Memory B cell (primary cell): ENCODE data around the gene SYNDIG1.

Source experiments
- ATAC-seq: fragments of 150-1000 bp; cut with Tn5 transposase; 2 replicates; pipeline ENCODE4 v1.10.0; 2021; ENCODE audit warnings: low read depth, mild to moderate bottlenecking, moderate library complexity
- DNase-seq, 2 donors: peaks; one replicate each; pipeline ENCODE4 v3.0.0; 2022; ENCODE audit warnings: low spot score in 2 of 2
- H3K27ac Mint-ChIP-seq: one replicate; pipeline ENCODE4 v1.8.0; 2022; ENCODE audit warnings: mild to moderate bottlenecking, moderate library complexity, mixed read lengths
- H3K27me3 Mint-ChIP-seq: one replicate; pipeline ENCODE4 v1.8.0; 2022; ENCODE audit warnings: mixed read lengths
- H3K36me3 Mint-ChIP-seq: one replicate; pipeline ENCODE4 v1.8.0; 2022; ENCODE audit warnings: mild to moderate bottlenecking, mixed read lengths
- H3K4me1 Mint-ChIP-seq: one replicate; pipeline ENCODE4 v1.8.0; 2022; ENCODE audit warnings: mixed read lengths
- H3K4me3 Mint-ChIP-seq: one replicate; pipeline ENCODE4 v1.8.0; 2022; ENCODE audit warnings: mild to moderate bottlenecking, moderate library complexity, mixed read lengths
- H3K9me3 Mint-ChIP-seq: one replicate; pipeline ENCODE4 v1.8.0; 2022; ENCODE audit warnings: mixed read lengths

Gene SYNDIG1

DNA sequence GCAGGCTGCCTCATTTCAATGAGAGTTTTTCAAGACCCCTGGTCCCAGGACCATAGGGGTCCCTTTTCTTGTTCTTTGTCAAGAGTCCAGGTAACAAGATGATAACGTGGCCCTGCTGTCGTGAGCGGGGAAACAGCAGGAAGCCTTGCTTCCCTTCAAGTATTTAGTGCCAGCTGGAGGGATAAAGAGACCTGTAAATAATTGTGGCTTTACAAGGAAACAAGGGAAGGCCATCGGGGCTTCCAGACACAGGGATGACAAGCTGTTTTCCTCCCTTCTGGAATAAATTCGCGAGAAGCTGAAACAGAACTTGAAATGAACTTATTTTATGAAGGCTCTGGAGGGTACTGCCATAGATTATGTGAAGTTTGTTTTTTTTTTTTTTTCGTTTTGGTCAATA is 163.2 kb downstream of the SYNDIG1 start:
- no peaks in the 10 kb centered on the region for H3K9me3 Mint-ChIP-seq
- no peak overlapping the region for H3K27ac Mint-ChIP-seq
- no peaks in the 10 kb centered on the region for H3K36me3 Mint-ChIP-seq
- ATAC-seq, result no peak
- no peak overlapping the region for H3K4me3 Mint-ChIP-seq
- H3K27me3 Mint-ChIP-seq, result peaks cover 4% of the 10 kb centered on the region
- H3K4me1 Mint-ChIP-seq, result peaks cover 7% of the 10 kb centered on the region
- DNase-seq, result no peak

DNA sequence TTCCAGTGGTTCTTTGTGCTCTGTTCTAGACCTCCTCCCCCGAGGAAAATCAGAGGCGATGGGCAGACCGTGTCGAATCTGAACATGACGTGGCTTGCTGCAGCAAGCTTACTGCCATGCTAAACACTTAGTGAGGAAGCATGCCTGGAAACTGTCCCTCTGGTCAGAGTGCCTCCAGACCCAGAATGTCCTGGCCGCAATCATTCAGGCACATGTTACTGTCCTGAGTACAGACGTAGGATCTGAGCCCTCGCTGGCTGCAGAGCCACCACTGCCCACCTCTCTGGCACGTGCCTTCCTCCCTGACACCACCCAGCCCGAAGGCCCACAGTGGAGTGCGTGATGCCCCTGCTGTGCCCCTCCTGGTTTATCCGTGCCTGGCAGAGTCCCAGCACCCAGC is 163.6 kb downstream of the SYNDIG1 start:
- no peak for ATAC-seq
- DNase-seq, result no peak
- Mint-ChIP-seq H3K27ac (no peak overlapping the region), H3K27me3 (peaks cover 4% of the 10 kb centered on the region), H3K36me3 (no peaks in the 10 kb centered on the region), H3K9me3 (no peaks in the 10 kb centered on the region), H3K4me3 (no peak overlapping the region), H3K4me1 (peaks cover 7% of the 10 kb centered on the region)

DNA sequence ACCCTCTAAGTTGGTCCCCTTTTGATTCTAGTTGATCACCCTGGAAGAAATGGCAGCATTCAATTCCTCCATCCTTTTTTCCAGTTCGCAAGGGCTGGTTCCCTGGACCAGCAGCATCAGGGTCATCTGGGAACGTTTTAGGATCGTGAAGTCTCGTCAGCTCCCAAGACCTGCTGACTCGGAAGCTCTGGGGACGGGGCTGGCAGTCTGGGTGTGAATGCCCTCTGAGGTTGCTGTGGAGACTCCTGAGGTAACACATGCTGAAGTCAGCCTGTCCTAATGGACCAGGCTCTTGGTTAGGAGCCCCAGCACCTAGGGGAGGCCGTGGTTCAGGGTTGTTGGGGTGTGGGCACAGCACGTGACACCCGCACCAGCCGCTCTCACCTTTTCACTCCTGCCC is 164.1 kb downstream of the SYNDIG1 start:
- no peak for DNase-seq
- no peaks in the 10 kb centered on the region for H3K9me3 Mint-ChIP-seq
- no peaks in the 10 kb centered on the region for H3K36me3 Mint-ChIP-seq
- peaks cover 4% of the 10 kb centered on the region for H3K27me3 Mint-ChIP-seq
- peaks cover 7% of the 10 kb centered on the region for H3K4me1 Mint-ChIP-seq
- no peak for ATAC-seq
- H3K4me3 Mint-ChIP-seq, result no peak overlapping the region
- no peak overlapping the region for H3K27ac Mint-ChIP-seq

DNA sequence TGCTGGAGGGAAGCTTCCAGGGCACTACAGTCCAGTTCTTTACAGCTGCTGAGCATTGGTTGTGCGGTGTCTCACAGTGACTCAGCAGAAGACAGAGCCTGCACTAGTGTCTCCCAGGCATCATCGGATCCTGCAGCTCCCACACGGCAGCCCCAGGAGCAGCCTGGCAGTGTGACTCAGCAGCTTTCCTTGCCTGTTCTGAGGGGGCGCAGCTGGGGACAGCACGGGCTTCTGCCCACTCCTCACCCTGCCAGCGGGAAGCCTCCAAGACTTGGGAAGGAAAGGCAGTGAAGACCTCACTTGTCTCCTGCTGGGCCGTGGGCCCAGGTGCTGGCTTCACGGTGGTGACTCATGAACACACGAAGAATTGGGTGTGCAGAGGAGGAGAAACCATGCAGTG is 165.4 kb downstream of the SYNDIG1 start:
- DNase-seq, result no peak

DNA sequence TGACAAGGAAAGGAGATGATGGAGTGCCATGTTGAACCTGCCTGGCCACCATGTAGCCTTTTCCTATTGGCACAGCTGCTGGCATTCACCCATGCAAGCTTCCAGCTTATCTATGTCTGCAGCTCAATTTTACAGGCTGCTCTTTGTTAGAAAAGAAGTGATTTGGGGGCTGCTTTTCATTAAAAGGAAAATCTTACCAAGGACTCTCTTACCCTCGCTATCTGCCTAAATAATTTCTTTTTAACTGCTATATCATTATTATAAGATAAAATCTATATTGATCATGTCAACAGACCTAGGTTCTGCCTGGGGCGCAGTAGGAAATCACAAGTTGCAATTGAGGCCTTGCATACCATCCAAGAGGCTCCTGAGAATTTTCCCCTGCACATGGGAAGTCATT is 167.2 kb downstream of the SYNDIG1 start:
- H3K36me3 Mint-ChIP-seq, result no peaks in the 10 kb centered on the region
- no peak overlapping the region for H3K4me3 Mint-ChIP-seq
- H3K27ac Mint-ChIP-seq, result no peak overlapping the region
- H3K27me3 Mint-ChIP-seq, result peaks cover 3% of the 10 kb centered on the region
- H3K9me3 Mint-ChIP-seq, result peaks cover 1% of the 10 kb centered on the region
- ATAC-seq (no peak), DNase-seq (no peak)
- H3K4me1 Mint-ChIP-seq, result peaks cover 6% of the 10 kb centered on the region

More for the DNA sequence above, 165.4 kb downstream of the SYNDIG1 start:
- no peak for ATAC-seq
- H3K4me3 Mint-ChIP-seq, result no peak overlapping the region
- H3K36me3 Mint-ChIP-seq, result no peaks in the 10 kb centered on the region
- no peaks in the 10 kb centered on the region for H3K9me3 Mint-ChIP-seq
- peaks cover 2% of the 10 kb centered on the region for H3K4me1 Mint-ChIP-seq
- no peak overlapping the region for H3K27ac Mint-ChIP-seq
- H3K27me3 Mint-ChIP-seq, result peaks cover 4% of the 10 kb centered on the region

DNA sequence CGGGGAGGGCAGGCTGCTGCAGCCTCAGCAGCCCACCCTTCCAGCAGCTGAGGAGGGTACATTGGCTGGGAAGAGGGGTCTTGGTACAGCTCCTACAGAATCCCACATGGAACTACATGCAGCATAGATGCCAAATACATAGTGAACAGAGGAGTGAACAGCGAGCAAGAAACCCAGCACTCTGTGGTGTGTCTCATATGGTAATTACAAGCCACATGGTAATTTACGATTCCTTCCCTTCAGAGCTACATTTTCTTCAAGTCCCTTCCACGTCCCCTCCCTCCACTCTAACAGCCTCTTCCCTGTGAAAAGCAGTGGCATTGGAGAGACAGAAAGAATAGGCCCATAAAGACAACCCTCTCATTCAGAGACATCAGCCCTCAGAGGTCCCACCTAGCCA is 167.7 kb downstream of the SYNDIG1 start:
- Mint-ChIP-seq H3K4me1 (peaks cover 6% of the 10 kb centered on the region), H3K4me3 (no peak overlapping the region), H3K9me3 (peaks cover 1% of the 10 kb centered on the region), H3K27ac (no peak overlapping the region), H3K27me3 (peaks cover 3% of the 10 kb centered on the region), H3K36me3 (no peaks in the 10 kb centered on the region)
- DNase-seq, result no peak
- no peak for ATAC-seq

DNA sequence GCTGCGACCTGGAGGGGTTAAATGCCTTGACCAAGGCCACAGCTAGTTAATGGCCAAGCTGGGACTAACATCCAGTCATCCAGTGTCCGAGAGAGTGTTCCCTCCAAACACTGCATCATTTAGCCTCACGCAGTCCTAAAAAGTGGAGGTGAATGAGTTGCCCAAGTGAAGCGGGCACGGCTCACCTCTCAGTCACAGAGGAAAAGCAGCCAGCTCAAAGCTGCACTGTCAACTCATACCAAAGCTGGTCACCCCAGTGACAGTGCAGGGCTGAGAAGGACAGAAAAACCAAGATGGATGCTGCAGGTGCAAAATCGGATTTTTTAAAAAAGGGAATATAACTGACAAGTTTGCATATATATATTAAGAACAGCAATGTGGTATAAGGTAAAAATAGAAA is 168.5 kb downstream of the SYNDIG1 start:
- H3K4me1 Mint-ChIP-seq, result peaks cover 6% of the 10 kb centered on the region
- H3K27ac Mint-ChIP-seq, result no peak overlapping the region
- no peak for DNase-seq
- ATAC-seq, result no peak
- H3K36me3 Mint-ChIP-seq, result no peaks in the 10 kb centered on the region
- H3K9me3 Mint-ChIP-seq, result peaks cover 2% of the 10 kb centered on the region
- peaks cover 3% of the 10 kb centered on the region for H3K27me3 Mint-ChIP-seq
- no peak overlapping the region for H3K4me3 Mint-ChIP-seq

DNA sequence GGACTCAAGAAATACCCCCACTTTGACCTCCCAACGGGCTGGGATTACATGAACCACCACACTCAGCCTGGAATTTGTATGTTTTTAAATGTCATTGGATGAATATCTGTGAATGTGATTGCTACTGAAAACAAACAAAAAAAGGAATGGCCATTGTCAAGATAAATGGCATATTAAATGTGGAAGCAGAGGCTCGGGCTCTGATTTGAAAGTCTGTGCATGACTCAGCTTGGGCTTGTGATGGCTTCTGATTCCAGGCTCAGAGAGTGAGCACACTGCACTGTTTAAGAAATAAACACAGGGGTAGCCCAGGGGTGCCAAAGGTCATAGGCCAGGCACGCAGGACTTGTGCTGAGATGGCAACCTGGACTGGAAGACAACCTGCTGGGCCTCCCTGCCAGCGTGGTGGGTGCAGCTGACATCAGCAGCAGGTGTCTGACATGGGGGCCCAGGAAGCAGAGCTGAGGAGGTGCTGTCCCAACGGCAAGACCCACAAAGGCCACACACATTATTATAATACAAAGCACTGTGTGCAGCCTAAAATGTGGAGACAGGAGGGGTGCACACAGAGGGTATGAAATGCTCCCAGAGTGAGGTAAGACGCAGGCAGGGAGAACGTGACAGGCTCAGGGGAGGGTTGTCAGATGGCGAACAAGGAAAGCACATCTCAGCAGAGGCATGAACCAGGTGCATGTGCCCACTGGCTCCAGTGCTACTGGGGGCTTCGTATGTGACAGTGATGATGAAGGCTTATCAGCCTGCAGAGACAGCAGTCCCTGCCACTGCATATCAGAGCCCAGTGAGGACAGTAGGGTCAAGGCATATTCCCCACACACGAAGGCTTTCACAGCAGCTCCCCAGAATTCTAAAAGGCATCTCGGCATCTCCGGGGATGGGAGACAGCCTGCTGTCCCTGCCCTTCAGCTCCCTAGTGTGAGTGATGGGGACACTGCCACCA is 169.4 kb downstream of the SYNDIG1 start:
- H3K27me3 Mint-ChIP-seq, result peaks cover 5% of the 10 kb centered on the region
- H3K9me3 Mint-ChIP-seq, result peaks cover 3% of the 10 kb centered on the region
- H3K4me3 Mint-ChIP-seq, result no peak overlapping the region
- no peak overlapping the region for H3K27ac Mint-ChIP-seq
- ATAC-seq, result no peak
- DNase-seq, result no peak
- H3K4me1 Mint-ChIP-seq, result peaks cover 6% of the 10 kb centered on the region
- no peaks in the 10 kb centered on the region for H3K36me3 Mint-ChIP-seq

DNA sequence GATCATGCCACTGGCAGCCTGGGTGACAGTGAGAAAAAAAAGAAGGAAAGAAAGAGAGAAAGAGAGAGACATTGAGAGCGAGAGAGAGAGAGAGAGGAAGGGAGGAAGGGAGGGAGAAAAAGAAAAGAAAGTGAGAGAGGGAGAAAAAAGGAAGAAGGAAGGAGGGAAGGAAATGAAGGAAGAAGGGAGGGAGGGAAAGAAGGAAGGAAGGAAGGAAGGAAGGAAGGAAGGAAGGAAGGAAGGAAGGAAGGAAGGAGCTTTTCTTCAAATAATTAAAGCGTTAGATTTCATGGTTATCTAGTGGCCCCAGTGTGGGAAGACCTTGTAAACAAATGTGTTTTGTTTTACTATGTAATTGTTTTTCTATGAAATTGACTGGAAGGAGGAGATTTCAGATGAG is 170.8 kb downstream of the SYNDIG1 start:
- H3K4me3 Mint-ChIP-seq, result no peak overlapping the region
- ATAC-seq, result no peak

DNA sequence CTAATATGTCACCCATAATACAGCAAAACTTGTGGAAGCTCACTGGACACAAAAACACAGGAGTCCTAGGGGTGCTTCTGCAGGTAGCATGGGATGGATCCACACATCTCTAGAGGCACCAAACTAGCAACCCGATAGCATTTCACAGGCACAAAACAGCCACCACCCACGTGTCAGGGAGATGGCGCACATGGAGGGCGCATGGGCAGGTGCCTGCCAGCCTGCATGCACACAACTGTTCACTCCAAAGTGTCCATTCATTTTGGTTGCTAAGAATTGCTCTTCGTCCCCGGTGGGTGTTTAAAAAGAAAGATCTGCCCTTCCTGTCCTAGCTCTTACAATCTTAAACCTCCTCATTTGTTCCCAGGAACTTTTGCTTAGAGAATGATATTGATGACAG is 171.3 kb downstream of the SYNDIG1 start:
- H3K36me3 Mint-ChIP-seq, result no peaks in the 10 kb centered on the region
- H3K9me3 Mint-ChIP-seq, result peaks cover 3% of the 10 kb centered on the region
- peaks cover 4% of the 10 kb centered on the region for H3K4me1 Mint-ChIP-seq
- DNase-seq, result no peak
- no peak for ATAC-seq
- H3K27me3 Mint-ChIP-seq, result peaks cover 4% of the 10 kb centered on the region
- no peak overlapping the region for H3K4me3 Mint-ChIP-seq
- no peak overlapping the region for H3K27ac Mint-ChIP-seq

More for the DNA sequence above, 170.8 kb downstream of the SYNDIG1 start:
- H3K27me3 Mint-ChIP-seq, result peaks cover 5% of the 10 kb centered on the region
- H3K4me1 Mint-ChIP-seq, result peaks cover 6% of the 10 kb centered on the region
- DNase-seq, result no peak
- H3K36me3 Mint-ChIP-seq, result no peaks in the 10 kb centered on the region
- peaks cover 3% of the 10 kb centered on the region for H3K9me3 Mint-ChIP-seq
- no peak overlapping the region for H3K27ac Mint-ChIP-seq

DNA sequence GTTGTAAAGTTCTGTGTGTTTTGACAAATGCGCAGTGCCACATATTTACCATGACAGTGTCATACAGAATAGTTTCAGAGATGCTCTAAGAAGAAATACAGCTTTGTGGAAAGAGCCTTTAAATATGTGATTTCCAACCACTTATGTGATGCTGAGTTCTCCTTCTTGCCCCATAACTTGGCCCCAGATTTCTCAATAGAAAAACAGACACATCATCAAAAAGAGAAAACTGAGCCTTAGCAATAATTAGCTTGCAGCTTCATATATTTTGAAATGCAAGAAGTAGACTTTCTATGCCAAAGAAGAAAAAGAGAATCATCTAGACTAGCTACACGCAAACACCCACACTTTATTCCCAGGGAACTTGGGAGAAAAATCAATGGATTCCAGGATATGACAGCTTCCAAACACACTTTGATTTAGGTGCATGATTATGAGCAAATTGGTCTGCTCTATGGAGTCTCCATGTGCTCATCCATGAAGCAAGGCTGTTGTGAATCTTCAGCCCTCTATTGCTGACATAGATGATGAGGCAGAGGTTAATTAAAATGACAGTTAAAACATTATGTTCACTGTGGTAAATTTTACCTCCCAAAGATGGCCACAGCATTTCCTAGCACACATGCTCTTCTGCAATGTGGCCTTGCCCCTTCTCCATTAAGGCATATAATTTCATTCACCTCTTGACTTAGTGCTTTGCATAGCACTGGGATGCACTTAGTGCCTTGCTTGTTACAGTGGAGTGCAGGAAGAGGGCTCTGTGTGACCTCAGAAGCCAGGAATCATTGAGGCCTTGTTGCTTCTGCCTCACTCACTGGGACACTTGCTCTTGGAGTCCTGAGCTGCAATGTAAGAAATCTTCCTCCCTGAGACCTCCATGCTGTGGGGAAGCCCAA is 174.6 kb downstream of the SYNDIG1 start:
- no peak overlapping the region for H3K4me3 Mint-ChIP-seq
- peaks cover 3% of the 10 kb centered on the region for H3K9me3 Mint-ChIP-seq
- no peaks in the 10 kb centered on the region for H3K36me3 Mint-ChIP-seq
- DNase-seq, result no peak
- H3K27me3 Mint-ChIP-seq, result peaks cover 5% of the 10 kb centered on the region
- H3K4me1 Mint-ChIP-seq, result peaks cover 13% of the 10 kb centered on the region
- no peak for ATAC-seq
- peak overlapping the region; percentile 22 for H3K27ac Mint-ChIP-seq

DNA sequence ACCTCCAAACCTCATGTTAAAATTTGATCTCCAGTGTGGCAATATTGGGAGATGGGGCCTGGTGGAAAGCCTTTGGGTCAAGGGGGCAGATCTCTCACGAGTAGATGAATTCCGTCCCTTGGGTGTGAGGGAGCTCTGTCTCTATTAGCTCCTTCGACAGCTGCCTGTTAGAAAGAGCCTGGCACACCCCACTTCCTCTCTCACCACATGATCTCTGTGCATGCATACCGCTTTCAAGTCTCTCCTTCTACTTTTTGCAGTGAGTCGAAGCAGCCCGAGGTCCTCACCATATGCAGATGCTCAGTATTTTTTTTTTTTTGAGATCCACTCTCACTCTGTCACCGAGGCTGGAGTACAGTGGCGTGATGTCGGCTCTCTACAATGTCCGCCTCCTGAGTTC is 176.9 kb downstream of the SYNDIG1 start:
- peak; percentile 41 for ATAC-seq
- Mint-ChIP-seq H3K4me3 (no peak overlapping the region), H3K27ac (no peak overlapping the region)

DNA sequence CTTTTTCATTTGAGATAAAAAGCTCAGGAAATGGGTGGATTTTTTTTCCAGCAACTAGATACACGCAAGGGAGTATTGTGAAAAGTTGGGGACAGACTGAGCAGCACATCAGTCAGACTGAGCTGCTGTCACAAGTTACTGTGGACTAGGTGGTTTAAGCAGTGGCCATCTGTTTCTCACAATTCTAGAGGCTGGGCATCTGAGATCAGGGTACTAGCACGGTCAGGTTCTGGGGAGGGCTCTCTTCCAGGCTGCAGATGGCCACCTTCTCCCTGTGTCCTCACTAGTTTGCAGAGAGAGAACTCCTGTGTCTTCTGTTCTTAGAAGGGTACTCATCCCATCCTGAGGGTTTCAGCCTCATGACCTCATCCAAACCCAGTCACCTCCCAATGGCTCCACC is 178.3 kb downstream of the SYNDIG1 start:
- ATAC-seq, result no peak
- no peak overlapping the region for H3K4me3 Mint-ChIP-seq

More for the DNA sequence above, 176.9 kb downstream of the SYNDIG1 start:
- H3K36me3 Mint-ChIP-seq, result no peaks in the 10 kb centered on the region
- H3K4me1 Mint-ChIP-seq, result peaks cover 16% of the 10 kb centered on the region
- DNase-seq, result no peak
- H3K9me3 Mint-ChIP-seq, result peaks cover 2% of the 10 kb centered on the region
- peaks cover 6% of the 10 kb centered on the region for H3K27me3 Mint-ChIP-seq

DNA sequence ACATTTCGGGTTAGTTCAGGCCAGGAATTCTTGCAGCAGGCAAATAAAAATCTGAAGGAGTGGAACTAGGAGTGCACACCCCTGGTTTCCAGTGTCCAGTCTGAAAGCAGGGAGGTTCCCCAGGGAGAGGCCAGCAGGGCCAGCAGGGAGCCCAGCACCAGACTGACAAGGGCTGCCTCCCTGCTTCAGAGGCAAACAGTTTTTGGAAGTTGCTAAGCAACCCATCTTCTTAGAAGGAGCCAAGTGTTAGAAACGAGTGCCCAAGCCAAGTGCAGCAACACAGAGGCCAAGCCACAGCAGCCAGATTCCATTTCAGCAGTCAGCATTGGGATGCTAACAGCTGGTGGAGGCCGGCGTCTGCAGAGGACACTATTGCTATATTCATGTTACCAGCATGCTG is 179.1 kb downstream of the SYNDIG1 start:
- no peak for DNase-seq
- Mint-ChIP-seq H3K27me3 (peaks cover 4% of the 10 kb centered on the region), H3K27ac (no peak overlapping the region)

More for the DNA sequence above, 178.3 kb downstream of the SYNDIG1 start:
- Mint-ChIP-seq H3K4me1 (peaks cover 16% of the 10 kb centered on the region), H3K27me3 (peaks cover 6% of the 10 kb centered on the region), H3K27ac (no peak overlapping the region), H3K36me3 (no peaks in the 10 kb centered on the region), H3K9me3 (peaks cover 2% of the 10 kb centered on the region)
- no peak for DNase-seq

More for the DNA sequence above, 179.1 kb downstream of the SYNDIG1 start:
- peaks cover 16% of the 10 kb centered on the region for H3K4me1 Mint-ChIP-seq
- H3K4me3 Mint-ChIP-seq, result no peak overlapping the region
- ATAC-seq, result no peak
- H3K9me3 Mint-ChIP-seq, result no peaks in the 10 kb centered on the region
- no peaks in the 10 kb centered on the region for H3K36me3 Mint-ChIP-seq
